Lower leg skin (tissue), 4 donors: ENCODE results near the gene FGF11. TPM values are rescaled to one million over a fixed set of nuclear protein-coding genes. Genes with fewer than 3 reads are reported as not detected.

Experiments
- DNase-seq, 2 donors: peaks; one replicate each; pipeline ENCODE4 v3.0.0-alpha.2; 2019; ENCODE audit warnings: low spot score in 2 of 2
- H3K4me3 ChIP-seq: fragments of 200-600 bp; sonication (generic); 2 replicates; pipeline ENCODE4 v1.5.1; 2017; ENCODE audit warnings: mild to moderate bottlenecking, low read depth; ENCODE audit not compliant: poor library complexity, severe bottlenecking
- CTCF ChIP-seq, 3 donors: fragments of 450-650 bp; IDR thresholded peaks; one replicate each; pipeline ENCODE4 v1.5.1; 2016; ENCODE audit warnings: antibody characterized with exemption in 3 of 3, mild to moderate bottlenecking in 3 of 3, moderate library complexity in 2 of 3
- POLR2A ChIP-seq, 2 donors: fragments of 450-650 bp; IDR thresholded peaks; one replicate each; pipeline ENCODE4 v1.6.1; 2016 to 2017; ENCODE audit warnings: antibody characterized with exemption in 2 of 2, mild to moderate bottlenecking in 1 of 2, moderate library complexity in 1 of 2
- WGBS, 2 donors: methylation state at CpG; one replicate each; pipeline ENCODE4 v1.1.5; 2018; 5-methylcytosine and 5-hydroxymethylcytosine counted together
- intact Hi-C: fragments of 100-400 bp; cut with DNase I; formaldehyde crosslinking; loops from one replicate; pipeline ENCODE4 v1.15.0; 2023; ENCODE audit warnings: low total_unique reads
- total RNA-seq, 4 donors: library from RNA; depleted of rRNA; stranded (reverse); fragments of >200 nt; gene quantifications; one replicate each; pipeline ENCODE4 v1.1.0, GENCODE V29; 2016

FGF11 gene
- total RNA-seq, 4 donors from 2014 or later = 12.5 to 15.0 (median 13.9) TPM

GRCh38 chr17:7407082-7407481 lies 32.2 kb upstream of the FGF11 start:
- WGBS, 2 donors = 91 to 93% methylated on average over 13 of the region's 13 CpGs
- no peak for TF ChIP-seq POLR2A (IDR thresholded peaks at IDR 0.05)
- TF ChIP-seq CTCF (IDR thresholded peaks at IDR 0.05) = no peak
- DNase-seq = no peak
- intact Hi-C loops = no loop called here
- H3K4me3 ChIP-seq = no peak overlapping the region

- 55 to 71% methylated on average over 8 to 12 of the region's 12 CpGs for WGBS, 2 donors
- intact Hi-C loops = no loop called here
- no peak within 1 kb of the TSS for H3K4me3 ChIP-seq
- DNase-seq = no peak
- TF ChIP-seq CTCF (IDR thresholded peaks at IDR 0.05) = no peak
- TF ChIP-seq POLR2A (IDR thresholded peaks at IDR 0.05) = no peak
Observed at GRCh38 chr17:7407485-7408251, 31.6 kb upstream of the FGF11 start, which contains the start of gene NLGN2. Gene NLGN2, plus strand, starts transcription at chr17:7407845. Its CDS starts 411 bp downstream, at chr17:7408256.

- no peak overlapping the region for H3K4me3 ChIP-seq
- intact Hi-C loops = no loop called here
- DNase-seq = no peak
- TF ChIP-seq POLR2A (IDR thresholded peaks at IDR 0.05) = no peak
- no peak for TF ChIP-seq CTCF (IDR thresholded peaks at IDR 0.05)
- WGBS, 2 donors = 75 to 92% methylated on average over 13 to 41 of the region's 58 CpGs
Observed at GRCh38 chr17:7408252-7408727, 31.0 kb upstream of the FGF11 start.

GRCh38 chr17:7408863-7409262 lies 30.4 kb upstream of the FGF11 start:
- TF ChIP-seq CTCF (IDR thresholded peaks at IDR 0.05) (no peak), POLR2A (IDR thresholded peaks at IDR 0.05) (no peak)
- no peak for DNase-seq
- no peak overlapping the region for H3K4me3 ChIP-seq
- intact Hi-C loops = no loop called here
- WGBS, 2 donors = 55% methylated on average over 6 of the region's 6 CpGs; no CpG with 5 or more reads in 1 of the 2 donors

- TF ChIP-seq CTCF (IDR thresholded peaks at IDR 0.05) (no peak), POLR2A (IDR thresholded peaks at IDR 0.05) (no peak)
- 91 to 93% methylated on average over 6 of the region's 6 CpGs for WGBS, 2 donors
- intact Hi-C loops = no loop called here
- no peak for DNase-seq
- no peak overlapping the region for H3K4me3 ChIP-seq
Observed at GRCh38 chr17:7409716-7410115, 29.6 kb upstream of the FGF11 start.
